DND-41 (cell line): ENCODE data around the gene DCP1B.

Source experiments
- ATAC-seq: fragments of 200-7000 bp; cut with Tn5 transposase; 3 replicates; pipeline ENCODE4 v1.9.1; 2021; ENCODE audit warnings: low read depth; ENCODE audit not compliant: insufficient read depth
- DNase-seq: peaks from one replicate; pipeline ENCODE4 v3.0.0-alpha.2; 2020
- H2AFZ ChIP-seq: 2 replicates; pipeline ENCODE4 v1.6.0; 2012; ENCODE audit warnings: low read depth, low read length
- H3K27ac ChIP-seq: 2 replicates; pipeline ENCODE4 v1.5.1; 2012; ENCODE audit warnings: low read length, inconsistent platforms
- H3K27me3 ChIP-seq: fragments of 200-600 bp; sonication (generic); 2 replicates; pipeline ENCODE4 v1.6.0; 2012; ENCODE audit warnings: low read length, mild to moderate bottlenecking, inconsistent platforms; ENCODE audit not compliant: insufficient read depth, poor library complexity
- H3K36me3 ChIP-seq: 2 replicates; pipeline ENCODE4 v1.5.1; 2012; ENCODE audit warnings: low read length, inconsistent platforms; ENCODE audit not compliant: insufficient read depth
- H3K4me1 ChIP-seq: 2 replicates; pipeline ENCODE4 v1.5.1; 2012; ENCODE audit warnings: mild to moderate bottlenecking, low read length; ENCODE audit not compliant: insufficient read depth
- H3K4me2 ChIP-seq: 2 replicates; pipeline ENCODE4 v1.6.0; 2012; ENCODE audit warnings: mild to moderate bottlenecking, moderate library complexity, low read length, inconsistent platforms; ENCODE audit not compliant: insufficient read depth
- H3K4me3 ChIP-seq, 2 experiments: fragments of 200-600 bp in 1 of 2; shearing (Covaris generic) in 1 of 2; 2 replicates each; pipeline ENCODE4 v1.5.1; 2012 to 2016; ENCODE audit warnings: inconsistent platforms in 2 of 2, low read length in 2 of 2, mild to moderate bottlenecking in 2 of 2, low read depth in 1 of 2, moderate library complexity in 1 of 2
- H3K79me2 ChIP-seq: 2 replicates; pipeline ENCODE4 v1.6.0; 2012; ENCODE audit warnings: low read length, inconsistent platforms; ENCODE audit not compliant: insufficient read depth
- H3K9ac ChIP-seq: 2 replicates; pipeline ENCODE4 v1.6.0; 2012; ENCODE audit warnings: low read depth, mild to moderate bottlenecking, inconsistent platforms, low read length, moderate library complexity
- H3K9me3 ChIP-seq: 2 replicates; pipeline ENCODE4 v1.5.1; 2012; ENCODE audit warnings: low read length, moderate library complexity, mild to moderate bottlenecking, inconsistent platforms; ENCODE audit not compliant: insufficient read depth, severe bottlenecking
- H4K20me1 ChIP-seq: 2 replicates; pipeline ENCODE4 v1.6.0; 2012; ENCODE audit warnings: low read length; ENCODE audit not compliant: insufficient read depth
- EZH2 ChIP-seq: IDR thresholded peaks from 3 replicates; pipeline ENCODE4 v1.6.1; 2012; ENCODE audit warnings: borderline replicate concordance, low read depth, mild to moderate bottlenecking, moderate library complexity, low read length, inconsistent platforms; ENCODE audit not compliant: severe bottlenecking
- TF ChIP-seq, protein P1 (sequence below): IDR thresholded peaks from 2 replicates; pipeline ENCODE4 v1.5.1; 2012; ENCODE audit warnings: borderline replicate concordance, low read length, moderate library complexity, mild to moderate bottlenecking; ENCODE audit not compliant: poor library complexity, severe bottlenecking; ENCODE audit errors: extremely low read depth

Gene DCP1B

DNA sequence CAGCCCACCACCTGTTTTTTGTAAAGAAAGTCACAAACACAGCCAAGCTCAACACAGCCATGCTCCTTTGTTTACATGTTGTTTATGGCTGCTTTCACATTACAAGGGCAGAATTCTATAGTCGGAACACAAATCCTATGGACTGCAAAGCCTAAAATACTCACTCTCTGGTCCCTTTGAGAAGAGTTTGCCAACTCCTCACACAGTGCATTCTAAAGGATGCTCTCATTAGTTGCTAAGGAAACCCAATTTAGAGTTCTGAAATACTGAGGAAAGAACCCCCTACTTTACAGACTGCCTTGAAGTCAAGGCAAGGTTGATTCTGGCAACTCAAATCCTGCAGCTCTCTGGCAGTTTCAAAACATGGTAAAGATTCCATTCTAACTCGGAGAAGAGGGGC is 38.3 kb downstream of the DCP1B start:
- no peak overlapping the region for H3K4me2 ChIP-seq
- H2AFZ ChIP-seq = no peak overlapping the region
- H3K4me1 ChIP-seq = no peaks in the 10 kb centered on the region
- no peak overlapping the region for H3K9ac ChIP-seq
- no peaks in the 10 kb centered on the region for H3K9me3 ChIP-seq
- TF ChIP-seq EZH2 = no peak
- TF ChIP-seq, protein P1, sequence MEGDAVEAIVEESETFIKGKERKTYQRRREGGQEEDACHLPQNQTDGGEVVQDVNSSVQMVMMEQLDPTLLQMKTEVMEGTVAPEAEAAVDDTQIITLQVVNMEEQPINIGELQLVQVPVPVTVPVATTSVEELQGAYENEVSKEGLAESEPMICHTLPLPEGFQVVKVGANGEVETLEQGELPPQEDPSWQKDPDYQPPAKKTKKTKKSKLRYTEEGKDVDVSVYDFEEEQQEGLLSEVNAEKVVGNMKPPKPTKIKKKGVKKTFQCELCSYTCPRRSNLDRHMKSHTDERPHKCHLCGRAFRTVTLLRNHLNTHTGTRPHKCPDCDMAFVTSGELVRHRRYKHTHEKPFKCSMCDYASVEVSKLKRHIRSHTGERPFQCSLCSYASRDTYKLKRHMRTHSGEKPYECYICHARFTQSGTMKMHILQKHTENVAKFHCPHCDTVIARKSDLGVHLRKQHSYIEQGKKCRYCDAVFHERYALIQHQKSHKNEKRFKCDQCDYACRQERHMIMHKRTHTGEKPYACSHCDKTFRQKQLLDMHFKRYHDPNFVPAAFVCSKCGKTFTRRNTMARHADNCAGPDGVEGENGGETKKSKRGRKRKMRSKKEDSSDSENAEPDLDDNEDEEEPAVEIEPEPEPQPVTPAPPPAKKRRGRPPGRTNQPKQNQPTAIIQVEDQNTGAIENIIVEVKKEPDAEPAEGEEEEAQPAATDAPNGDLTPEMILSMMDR = no peak
- H4K20me1 ChIP-seq = no peaks in the 10 kb centered on the region
- no peak for DNase-seq
- H3K36me3 ChIP-seq = peaks cover 41% of the 10 kb centered on the region
- no peak overlapping the region for H3K4me3 ChIP-seq
- ATAC-seq = no peak
- no peak overlapping the region for H3K27ac ChIP-seq
- no peaks in the 10 kb centered on the region for H3K79me2 ChIP-seq
- H3K27me3 ChIP-seq = no peaks in the 10 kb centered on the region

DNA sequence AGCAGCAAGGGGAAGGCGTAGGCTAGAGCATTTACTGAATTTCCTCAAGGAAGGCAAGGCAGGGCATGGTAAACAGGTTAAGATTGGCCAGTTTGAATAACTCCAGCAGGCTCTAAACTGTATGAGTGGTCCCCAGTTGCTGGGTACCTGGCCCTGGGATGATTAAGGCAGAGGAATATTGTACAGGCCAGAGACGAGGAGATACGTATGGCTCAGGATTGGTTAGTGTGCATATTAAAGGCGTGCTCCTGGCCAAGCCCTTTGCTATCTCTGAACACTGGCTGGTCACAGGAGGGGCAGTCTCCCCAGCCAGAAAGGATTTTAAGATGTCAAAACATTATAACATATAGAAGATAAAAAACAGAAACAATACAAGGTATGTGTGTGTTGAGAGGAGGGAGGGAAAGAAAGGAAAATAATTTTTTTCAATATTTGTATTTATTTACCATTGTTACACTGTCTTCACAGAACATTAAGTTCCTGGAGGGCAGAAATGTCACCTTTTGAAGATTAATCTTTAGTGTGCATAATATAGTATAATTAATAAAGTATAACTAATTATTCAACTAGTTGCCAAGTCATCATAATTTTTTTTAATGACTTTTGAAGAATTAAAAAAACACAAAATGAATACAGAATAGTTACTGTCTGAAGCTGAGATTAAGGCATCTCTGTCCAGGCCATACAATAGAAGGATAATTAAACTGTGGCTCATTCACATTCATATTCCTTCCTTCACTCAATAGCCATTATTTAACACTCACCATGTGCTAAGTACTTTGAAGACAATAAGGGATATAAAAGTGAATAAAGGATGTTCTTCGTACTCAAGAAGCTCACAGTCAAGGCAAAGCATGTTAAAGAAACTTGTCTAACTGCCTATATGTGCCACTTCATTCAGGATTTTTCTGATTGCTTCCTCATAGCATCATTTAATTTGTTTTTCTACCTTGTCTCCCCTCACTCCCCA is 41.9 kb downstream of the DCP1B start:
- H3K4me3 ChIP-seq = no peak overlapping the region
- no peaks in the 10 kb centered on the region for H3K4me1 ChIP-seq
- no peak overlapping the region for H3K27ac ChIP-seq
- DNase-seq = no peak
- no peak overlapping the region for H3K9ac ChIP-seq
- no peak for ATAC-seq
- no peaks in the 10 kb centered on the region for H4K20me1 ChIP-seq
- no peaks in the 10 kb centered on the region for H3K79me2 ChIP-seq
- no peaks in the 10 kb centered on the region for H3K27me3 ChIP-seq
- H3K36me3 ChIP-seq = peaks cover 43% of the 10 kb centered on the region
- H3K9me3 ChIP-seq = no peaks in the 10 kb centered on the region
- H3K4me2 ChIP-seq = no peak overlapping the region
- H2AFZ ChIP-seq = no peak overlapping the region
- TF ChIP-seq, protein P1 = no peak
- no peak for TF ChIP-seq EZH2

DNA sequence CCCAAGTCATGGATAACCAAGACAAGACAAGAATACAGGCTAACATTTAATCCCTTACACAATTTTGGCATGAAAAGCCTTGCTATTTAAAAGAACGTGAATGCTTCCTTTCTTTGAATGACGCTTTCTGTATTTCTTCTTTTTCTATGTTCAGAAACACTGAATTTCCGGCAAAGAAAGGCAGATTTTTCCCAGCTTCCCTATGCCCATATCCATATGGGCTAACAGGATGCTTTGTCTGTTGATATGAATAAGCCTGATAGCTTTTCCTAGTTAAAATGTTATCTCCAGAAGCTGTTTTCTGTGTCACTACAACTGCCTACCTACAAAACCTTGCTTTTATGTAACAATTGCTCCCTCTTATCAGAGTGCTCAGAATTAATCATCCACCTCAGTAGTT is 47.5 kb downstream of the DCP1B start:
- no peak overlapping the region for H3K9ac ChIP-seq
- ATAC-seq = no peak

More for the DNA sequence above, 47.5 kb downstream of the DCP1B start:
- Histone ChIP-seq H3K79me2 (no peaks in the 10 kb centered on the region), H3K4me2 (no peak overlapping the region), H3K36me3 (peaks cover 34% of the 10 kb centered on the region), H3K4me3 (no peak overlapping the region), H3K9me3 (no peaks in the 10 kb centered on the region), H3K27ac (no peak overlapping the region), H3K27me3 (no peaks in the 10 kb centered on the region), H3K4me1 (no peaks in the 10 kb centered on the region), H2AFZ (no peak overlapping the region), H4K20me1 (no peaks in the 10 kb centered on the region)
- DNase-seq = no peak
- TF ChIP-seq EZH2 = no peak
- TF ChIP-seq, protein P1 = no peak
